Ovary (tissue), 1 donor: ENCODE measurements around the gene PAIP2B.

Source experiments
- EP300 ChIP-seq: sonication (generic); formaldehyde crosslinking; IDR thresholded peaks from one replicate; pipeline ENCODE4 v1.6.1; 2017; ENCODE audit warnings: antibody characterized with exemption
- POLR2A ChIP-seq: fragments of 450-650 bp; IDR thresholded peaks from one replicate; pipeline ENCODE4 v1.6.1; 2017; ENCODE audit warnings: antibody characterized with exemption, mild to moderate bottlenecking, moderate library complexity

- TF ChIP-seq POLR2A (no peak), EP300 (no peak)
These were observed 71.1 kb downstream of the PAIP2B start for GRCh38 chr2:71155846-71156245.
